Activated CD4-positive, alpha-beta memory T cell treated with anti-CD3 and anti-CD28 coated beads, Interleukin-2, amount 10 ng/mL, durations not matched to agents 7 days and 5 days (primary cell): Measurements from ENCODE around the gene RTCB. TPM values are rescaled to one million over a fixed set of nuclear protein-coding genes. Genes with fewer than 3 reads are reported as not detected.

Experiments used
- CTCF ChIA-PET: fragments of 350-600 bp; sonication (Branson Sonifier 250); formaldehyde crosslinking; loops from one replicate; lab custom pipeline; 2021; ENCODE audit warnings: antibody characterized with exemption, inconsistent platforms; lab: Charles Lee
- POLR2A ChIA-PET: fragments of 350-600 bp; sonication (Branson Sonifier 250); formaldehyde crosslinking; loops from one replicate; lab custom pipeline; 2021; ENCODE audit warnings: antibody characterized with exemption; lab: Charles Lee
- DNase-seq: peaks from one replicate; pipeline ENCODE4 v3.0.0-alpha.2; 2020
- H3K27ac Mint-ChIP-seq: one replicate; pipeline ENCODE4 v1.8.0; 2021; ENCODE audit warnings: mild to moderate bottlenecking, mixed read lengths
- H3K27me3 Mint-ChIP-seq: one replicate; pipeline ENCODE4 v1.8.0; 2021; ENCODE audit warnings: mixed read lengths
- H3K36me3 Mint-ChIP-seq: one replicate; pipeline ENCODE4 v1.8.0; 2021; ENCODE audit warnings: low read depth, mixed read lengths
- H3K4me1 Mint-ChIP-seq: one replicate; pipeline ENCODE4 v1.8.0; 2021; ENCODE audit warnings: mixed read lengths
- H3K4me3 Mint-ChIP-seq: one replicate; pipeline ENCODE4 v1.8.0; 2021; ENCODE audit warnings: mild to moderate bottlenecking, mixed read lengths
- H3K9me3 Mint-ChIP-seq: one replicate; pipeline ENCODE4 v1.8.0; 2021; ENCODE audit warnings: mixed read lengths
- total RNA-seq, 2 experiments: library from RNA; stranded (reverse); gene quantifications; one replicate each; pipeline ENCODE4 v1.2.3, GENCODE V29; 2021

RTCB gene
- 10 to 100 TPM; 58.3 to 61.6 TPM for total RNA-seq

DNA sequence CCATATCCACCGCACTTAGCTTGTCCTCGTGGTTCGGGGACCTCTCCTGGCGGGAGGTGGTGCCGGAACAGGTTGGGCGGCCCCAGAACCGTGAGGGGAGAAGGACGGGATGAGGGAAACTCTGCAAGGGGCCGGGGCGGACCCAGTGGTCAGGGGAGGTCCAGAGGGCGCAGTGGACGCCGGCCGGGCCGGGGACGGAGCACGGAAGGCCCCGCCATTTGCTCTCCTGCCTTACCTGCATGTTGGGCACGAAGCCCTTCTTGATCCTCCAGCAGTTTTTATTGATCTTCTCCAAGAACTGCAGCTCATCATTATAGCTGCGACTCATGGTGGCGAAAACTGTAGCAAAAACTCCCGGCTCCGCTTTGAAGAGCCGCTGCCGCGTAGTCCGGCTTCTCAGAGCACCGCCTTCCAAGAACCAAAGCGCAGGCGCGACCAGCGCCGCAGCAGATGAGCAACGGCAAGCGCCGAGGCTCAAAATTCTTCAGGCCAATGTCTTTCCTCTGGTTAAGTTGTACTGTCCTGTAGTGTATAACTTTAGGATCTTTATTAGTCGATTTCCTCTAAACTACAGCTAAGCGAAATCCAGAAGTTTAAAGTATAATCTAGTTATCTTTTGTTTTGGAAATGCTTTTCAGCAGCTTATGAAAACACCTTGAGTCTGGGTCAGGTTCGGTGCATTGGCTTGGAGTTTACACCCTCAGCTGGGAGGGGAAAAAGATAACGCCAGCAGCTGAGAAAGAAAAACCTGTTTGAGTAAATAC, at the start of gene RTCB:
Gene RTCB (minus strand): TSS at position 419 of the 764 bp plus-strand sequence. CDS start 91 bp downstream, at position 328.
- peaks cover 32% of the 10 kb centered on the region for H3K36me3 Mint-ChIP-seq
- H3K4me3 Mint-ChIP-seq: peak within 1 kb of the TSS; percentile 96
- POLR2A ChIA-PET: interaction anchor here (0.6 to 3.8 kb wide), 9 partner anchors 10 to 1205 kb away, joined by 3 to 54 read pairs (median 3); partner anchors contain the start of gene FBXO7

DNA sequence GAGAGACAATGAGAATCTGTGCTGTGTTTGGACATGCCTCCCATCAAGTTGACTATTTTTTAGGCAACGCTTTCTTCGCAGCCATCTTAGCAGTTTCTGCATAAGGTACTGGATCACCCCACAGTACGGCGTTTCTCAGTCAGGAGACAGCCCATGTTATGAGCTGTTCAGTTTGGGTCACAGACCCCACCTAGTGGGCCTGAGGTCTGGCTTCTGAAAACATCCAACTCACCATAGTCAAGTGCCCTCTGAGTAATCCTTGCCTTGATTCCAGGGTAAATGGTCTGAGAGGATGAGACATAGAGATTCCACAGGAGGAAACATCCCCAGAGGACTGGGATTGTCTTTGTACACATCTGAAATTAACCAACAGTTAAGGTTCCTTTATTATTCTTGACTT, 45.0 kb upstream of the RTCB start:
- POLR2A ChIA-PET: no interaction called here
- Mint-ChIP-seq H3K4me1 (no peaks in the 10 kb centered on the region), H3K27ac (no peak overlapping the region), H3K4me3 (no peak overlapping the region), H3K36me3 (no peaks in the 10 kb centered on the region), H3K9me3 (no peaks in the 10 kb centered on the region), H3K27me3 (peaks cover 37% of the 10 kb centered on the region)
- CTCF ChIA-PET: no interaction called here
- no peak for DNase-seq

More for the DNA sequence above, at the start of gene RTCB:
- CTCF ChIA-PET: interaction anchor here (0.9 to 3.1 kb wide), 10 partner anchors 11 to 269 kb away, joined by 3 to 38 read pairs (median 6); partner anchors contain the start of gene FBXO7
- Mint-ChIP-seq H3K9me3 (no peaks in the 10 kb centered on the region), H3K4me1 (peaks cover 54% of the 10 kb centered on the region), H3K27ac (peak within 1 kb of the TSS; percentile 87), H3K27me3 (peaks cover 6% of the 10 kb centered on the region)
- peak; percentile 93 for DNase-seq

DNA sequence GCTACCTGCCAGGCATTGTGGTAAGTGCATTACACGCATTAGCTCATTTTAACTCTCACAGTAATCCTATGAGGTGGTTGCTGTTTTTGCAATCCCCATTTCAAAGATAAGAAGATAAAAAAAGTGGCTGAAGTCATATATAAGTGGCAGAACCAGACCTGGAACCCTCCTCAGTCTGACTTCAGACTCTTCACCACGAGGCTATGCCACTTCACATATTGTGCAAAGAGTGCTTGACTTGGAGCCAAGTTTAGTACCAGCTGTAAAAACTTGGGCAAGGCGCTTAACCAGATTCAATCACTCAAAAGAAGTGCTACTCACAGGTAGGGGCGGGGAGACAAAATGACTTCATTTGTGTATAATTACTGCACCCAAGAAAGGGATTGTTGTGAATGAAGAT, 36.9 kb upstream of the RTCB start:
- H3K36me3 Mint-ChIP-seq: no peaks in the 10 kb centered on the region
- POLR2A ChIA-PET: no interaction called here
- H3K4me1 Mint-ChIP-seq: no peaks in the 10 kb centered on the region

DNA sequence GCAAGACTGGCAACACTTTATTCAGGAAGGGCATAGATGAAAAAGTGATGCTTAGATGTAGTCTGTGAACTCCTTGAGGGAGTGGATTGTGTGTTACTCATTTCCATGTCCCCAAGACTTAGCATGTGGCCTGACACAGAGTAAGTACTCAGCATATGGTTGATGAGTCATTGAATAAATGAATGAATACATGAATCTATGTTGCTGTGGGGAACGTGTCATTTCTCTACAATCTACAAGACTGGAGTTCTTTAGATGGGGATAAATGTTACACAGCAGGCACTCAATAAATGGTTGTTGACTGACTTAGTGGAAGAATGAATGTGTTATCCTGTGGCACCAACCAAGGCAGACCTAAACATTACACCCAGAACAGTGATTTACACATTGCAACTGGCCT, 34.3 kb upstream of the RTCB start:
- ChIA-PET POLR2A (no interaction called here), CTCF (no interaction called here)
- H3K4me3 Mint-ChIP-seq: no peak overlapping the region
- DNase-seq: no peak
- no peaks in the 10 kb centered on the region for H3K36me3 Mint-ChIP-seq
- no peaks in the 10 kb centered on the region for H3K9me3 Mint-ChIP-seq
- H3K4me1 Mint-ChIP-seq: no peaks in the 10 kb centered on the region
- H3K27ac Mint-ChIP-seq: no peak overlapping the region
- peaks cover 8% of the 10 kb centered on the region for H3K27me3 Mint-ChIP-seq

More for the DNA sequence above, 36.9 kb upstream of the RTCB start:
- Mint-ChIP-seq H3K27me3 (peaks cover 8% of the 10 kb centered on the region), H3K4me3 (no peak overlapping the region), H3K27ac (no peak overlapping the region), H3K9me3 (no peaks in the 10 kb centered on the region)
- CTCF ChIA-PET: no interaction called here
- no peak for DNase-seq

DNA sequence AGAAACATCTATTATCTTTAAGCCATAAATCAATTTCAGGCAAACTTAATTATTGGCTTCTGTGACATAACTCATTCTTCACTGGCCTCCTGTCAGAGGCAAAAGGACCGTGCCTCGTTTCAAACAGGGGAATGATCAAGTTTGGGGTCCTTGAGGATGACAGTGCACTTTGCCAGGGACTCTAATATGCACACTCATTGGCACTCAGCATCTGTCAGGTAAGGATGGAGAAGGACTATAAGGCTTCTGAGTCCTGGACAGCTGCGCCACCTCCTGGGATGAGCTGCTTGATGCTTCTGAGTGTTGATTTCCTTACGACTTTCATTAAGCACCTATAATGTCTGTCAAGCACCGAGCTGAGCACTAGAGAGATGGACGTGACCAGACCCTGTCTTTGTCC, 32.0 kb upstream of the RTCB start:
- no peaks in the 10 kb centered on the region for H3K9me3 Mint-ChIP-seq
- H3K36me3 Mint-ChIP-seq: no peaks in the 10 kb centered on the region
- H3K27me3 Mint-ChIP-seq: peaks cover 5% of the 10 kb centered on the region
- CTCF ChIA-PET: interaction anchor here (0.8 to 1.1 kb wide), 3 partner anchors 10 to 54 kb away, joined by 3 read pairs; partner anchors contain the start of gene RTCB
- H3K4me1 Mint-ChIP-seq: no peaks in the 10 kb centered on the region
- peak; percentile 19 for DNase-seq
- no peak overlapping the region for H3K4me3 Mint-ChIP-seq
- POLR2A ChIA-PET: interaction anchor here (1.8 kb wide), 1 partner anchor 31 kb away, joined by 3 read pairs; the partner anchor contains the start of gene FBXO7
- no peak overlapping the region for H3K27ac Mint-ChIP-seq

DNA sequence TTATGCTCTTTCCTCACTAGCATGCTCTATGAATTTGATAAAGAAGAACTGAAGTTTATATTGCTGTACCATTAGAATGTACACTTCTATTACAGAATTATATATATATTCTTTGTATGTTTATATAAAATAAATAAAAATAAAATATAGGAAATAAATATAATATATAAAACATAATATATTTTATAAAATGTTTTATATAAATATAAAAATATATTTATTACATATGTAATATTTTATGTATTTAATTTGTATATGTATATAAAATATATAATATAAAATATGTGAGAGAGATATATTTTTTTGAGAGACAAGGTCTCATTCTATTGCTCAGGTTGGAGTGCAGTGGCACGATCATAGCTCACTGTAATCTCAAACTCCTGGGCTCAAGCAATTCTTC, 18.3 kb upstream of the RTCB start:
- H3K27ac Mint-ChIP-seq: no peak overlapping the region
- POLR2A ChIA-PET: no interaction called here

DNA sequence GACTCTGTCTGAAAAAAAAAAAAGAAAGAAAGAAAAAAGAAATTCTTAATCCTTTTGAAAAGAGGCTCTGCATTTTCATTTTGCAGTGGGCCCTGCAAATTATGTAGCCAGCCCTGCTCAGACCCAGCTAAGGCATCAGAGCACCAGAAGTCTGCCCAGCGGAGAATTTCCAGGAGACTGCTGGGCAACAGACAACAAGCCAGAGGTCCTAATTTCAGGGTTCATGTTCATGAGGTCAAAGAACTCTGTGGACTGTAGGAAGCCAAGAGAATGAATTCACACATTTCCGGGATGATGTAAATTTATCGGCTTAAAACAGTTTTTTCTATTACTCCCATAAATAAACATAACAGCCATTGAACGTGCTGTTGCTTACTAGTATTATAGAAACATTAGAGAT, 14.8 kb upstream of the RTCB start:
- POLR2A ChIA-PET: no interaction called here

More for the DNA sequence above, 18.3 kb upstream of the RTCB start:
- DNase-seq: no peak
- CTCF ChIA-PET: interaction anchor here (1.2 kb wide), 1 partner anchor 44 kb away, joined by 3 read pairs; no protein-coding TSS in a partner anchor
- Mint-ChIP-seq H3K27me3 (peaks cover 14% of the 10 kb centered on the region), H3K4me1 (peaks cover 7% of the 10 kb centered on the region), H3K36me3 (no peaks in the 10 kb centered on the region), H3K9me3 (no peaks in the 10 kb centered on the region), H3K4me3 (no peak overlapping the region)

DNA sequence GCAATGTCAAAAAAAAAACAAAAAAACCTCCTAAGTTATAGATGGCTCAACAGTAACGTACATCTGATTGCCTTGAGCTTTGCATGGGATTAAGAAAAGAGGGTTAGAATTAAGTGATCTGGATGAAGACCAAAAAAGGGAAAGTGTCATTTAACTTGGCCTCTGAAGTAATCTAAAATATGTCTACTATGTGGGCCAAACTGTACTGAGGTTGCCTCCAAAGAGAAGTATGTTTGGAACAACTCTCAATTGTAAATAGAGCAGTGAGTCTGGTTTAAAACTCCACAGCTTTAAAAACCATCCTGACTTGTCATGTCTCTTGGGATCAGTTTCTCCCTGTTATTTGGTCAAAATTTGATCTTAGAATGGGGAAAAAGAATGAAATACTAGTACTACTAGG, 11.6 kb upstream of the RTCB start:
- Mint-ChIP-seq H3K4me1 (peaks cover 7% of the 10 kb centered on the region), H3K27ac (no peak overlapping the region), H3K9me3 (no peaks in the 10 kb centered on the region), H3K36me3 (no peaks in the 10 kb centered on the region), H3K4me3 (no peak overlapping the region), H3K27me3 (peaks cover 33% of the 10 kb centered on the region)
- ChIA-PET CTCF (interaction anchor here (1.2 kb wide), 1 partner anchor 11 kb away, joined by 4 read pairs; the partner anchor contains the start of gene RTCB), POLR2A (no interaction called here)
- DNase-seq: no peak

More for the DNA sequence above, 14.8 kb upstream of the RTCB start:
- H3K4me1 Mint-ChIP-seq: peaks cover 7% of the 10 kb centered on the region
- H3K27ac Mint-ChIP-seq: no peak overlapping the region
- peaks cover 26% of the 10 kb centered on the region for H3K27me3 Mint-ChIP-seq
- CTCF ChIA-PET: no interaction called here
- no peak for DNase-seq
- H3K36me3 Mint-ChIP-seq: no peaks in the 10 kb centered on the region
- H3K4me3 Mint-ChIP-seq: no peak overlapping the region
- no peaks in the 10 kb centered on the region for H3K9me3 Mint-ChIP-seq

DNA sequence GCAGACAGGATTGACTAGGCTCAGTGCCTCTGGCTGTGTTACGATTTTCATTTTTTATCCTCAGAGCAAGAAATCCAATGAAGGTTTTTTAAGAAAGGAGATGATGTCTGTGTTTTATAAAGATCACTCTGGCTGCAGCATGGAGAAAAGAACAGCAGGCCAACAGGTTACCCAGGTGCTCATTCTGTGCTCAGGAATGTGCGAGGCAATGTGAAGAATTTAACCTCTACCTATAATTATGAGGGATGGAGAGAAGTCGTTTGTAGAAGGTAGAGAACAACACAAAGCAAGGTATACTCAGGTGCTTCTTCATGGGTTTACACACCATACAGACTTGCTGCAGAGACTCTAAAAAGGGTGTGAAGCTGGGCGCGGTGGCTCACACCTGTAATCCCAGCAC, 10.0 kb upstream of the RTCB start:
- POLR2A ChIA-PET: no interaction called here
- CTCF ChIA-PET: no interaction called here

DNA sequence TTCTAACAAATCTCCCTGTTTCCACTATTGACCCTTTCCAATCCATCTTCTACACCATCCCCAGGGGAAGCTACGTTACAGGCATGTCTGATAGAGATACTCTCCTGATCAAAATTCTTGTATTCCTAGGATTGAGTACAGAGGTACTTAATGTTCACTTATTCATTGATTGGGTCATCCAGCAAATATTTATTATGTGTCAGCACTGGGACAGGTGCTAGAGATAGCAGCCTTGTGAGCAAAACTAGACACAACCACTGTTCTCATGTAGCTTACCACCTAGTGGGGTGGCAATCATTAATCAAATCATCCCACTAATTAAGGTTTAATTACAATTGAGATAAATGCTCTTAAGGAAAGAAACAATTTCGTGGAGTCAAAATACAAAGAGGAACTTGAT, 9.4 kb upstream of the RTCB start:
- Mint-ChIP-seq H3K27me3 (peaks cover 40% of the 10 kb centered on the region), H3K27ac (no peak overlapping the region), H3K36me3 (no peaks in the 10 kb centered on the region), H3K4me3 (no peak overlapping the region), H3K9me3 (no peaks in the 10 kb centered on the region), H3K4me1 (no peaks in the 10 kb centered on the region)
- DNase-seq: no peak
- ChIA-PET CTCF (no interaction called here), POLR2A (interaction anchor here (0.9 kb wide), 1 partner anchor 13 kb away, joined by 3 read pairs; no protein-coding TSS in a partner anchor)

More for the DNA sequence above, 10.0 kb upstream of the RTCB start:
- Mint-ChIP-seq H3K9me3 (no peaks in the 10 kb centered on the region), H3K4me3 (no peak overlapping the region), H3K36me3 (no peaks in the 10 kb centered on the region), H3K27ac (no peak overlapping the region), H3K4me1 (no peaks in the 10 kb centered on the region), H3K27me3 (peaks cover 37% of the 10 kb centered on the region)
- DNase-seq: no peak

DNA sequence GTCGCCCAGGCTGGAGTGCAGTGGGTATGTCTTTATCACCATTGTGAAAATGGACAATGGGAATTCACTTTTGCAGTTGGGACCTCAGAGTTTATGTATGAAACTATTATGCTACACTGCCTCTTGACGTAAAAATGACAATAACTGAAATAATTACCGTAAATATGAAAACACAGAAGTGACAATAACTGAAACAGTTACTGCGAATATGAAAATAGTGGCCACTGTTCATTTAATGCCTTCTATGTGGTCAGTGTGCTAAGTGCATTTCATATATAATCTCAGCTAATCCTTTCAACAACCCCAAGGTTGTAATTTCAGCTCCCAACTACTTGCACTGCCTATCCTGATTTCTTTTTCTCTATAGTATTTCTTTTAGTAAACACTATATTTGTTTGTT, 5.9 kb upstream of the RTCB start:
- CTCF ChIA-PET: interaction anchor here (1.1 kb wide), 1 partner anchor 57 kb away, joined by 3 read pairs; the partner anchor contains the start of gene FBXO7
- H3K4me1 Mint-ChIP-seq: peaks cover 4% of the 10 kb centered on the region
- H3K9me3 Mint-ChIP-seq: no peaks in the 10 kb centered on the region
- H3K36me3 Mint-ChIP-seq: no peaks in the 10 kb centered on the region
- POLR2A ChIA-PET: no interaction called here
- peaks cover 30% of the 10 kb centered on the region for H3K27me3 Mint-ChIP-seq
- H3K27ac Mint-ChIP-seq: no peak overlapping the region
- DNase-seq: no peak
- H3K4me3 Mint-ChIP-seq: no peak overlapping the region

DNA sequence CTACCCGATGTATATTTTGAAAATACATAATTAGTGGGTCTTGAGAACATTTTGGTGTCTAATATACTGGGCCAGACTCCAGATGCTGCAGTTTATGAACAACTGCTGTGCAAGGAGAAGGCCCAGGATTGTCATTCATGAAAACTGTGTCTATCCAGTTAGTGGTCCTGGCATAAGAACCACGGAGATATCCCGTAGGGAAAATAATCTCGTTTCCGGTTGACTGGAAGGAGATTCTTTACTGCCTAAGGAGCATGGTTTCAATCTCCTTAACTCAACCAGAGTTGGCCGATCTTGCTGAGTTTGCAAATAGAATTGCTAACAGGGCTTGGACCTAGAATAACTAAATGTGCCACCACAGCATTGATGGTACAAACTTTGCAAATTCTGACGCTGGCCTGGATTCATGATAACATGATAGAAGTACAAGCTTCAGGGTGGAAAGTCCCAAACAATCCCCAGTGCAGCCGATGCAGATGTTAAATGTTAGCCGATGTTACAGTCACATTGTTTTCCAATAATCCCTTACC, 4.6 kb upstream of the RTCB start:
- ChIA-PET POLR2A (no interaction called here), CTCF (no interaction called here)

DNA sequence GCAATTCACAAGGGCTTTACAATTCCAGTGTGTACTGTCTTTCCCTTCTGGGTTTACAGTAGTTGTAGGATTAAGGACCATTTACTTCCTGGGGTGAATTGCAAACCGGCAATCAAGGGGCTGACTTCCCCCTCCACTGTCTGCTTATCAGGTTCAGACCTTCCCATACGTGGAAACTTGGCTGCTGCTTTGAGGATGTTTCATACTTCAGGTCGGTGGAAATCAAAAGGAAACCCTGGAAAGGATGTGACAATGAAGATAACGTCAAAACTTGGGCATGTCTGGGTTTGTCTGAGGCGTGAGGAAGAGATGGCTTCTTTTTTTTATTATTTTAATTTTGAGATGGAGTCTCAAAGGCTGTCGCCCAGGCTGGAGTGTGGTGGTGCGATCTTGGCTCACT, 2.1 kb upstream of the RTCB start:
- Mint-ChIP-seq H3K4me3 (no peak overlapping the region), H3K36me3 (peaks cover 11% of the 10 kb centered on the region), H3K4me1 (peaks cover 33% of the 10 kb centered on the region), H3K27ac (no peak overlapping the region), H3K9me3 (no peaks in the 10 kb centered on the region), H3K27me3 (peaks cover 12% of the 10 kb centered on the region)
- POLR2A ChIA-PET: no interaction called here
- no peak for DNase-seq
- CTCF ChIA-PET: no interaction called here

More for the DNA sequence above, 4.6 kb upstream of the RTCB start:
- peaks cover 2% of the 10 kb centered on the region for H3K36me3 Mint-ChIP-seq
- H3K9me3 Mint-ChIP-seq: no peaks in the 10 kb centered on the region
- H3K4me1 Mint-ChIP-seq: peaks cover 14% of the 10 kb centered on the region
- DNase-seq: no peak
- no peak overlapping the region for H3K4me3 Mint-ChIP-seq
- peaks cover 17% of the 10 kb centered on the region for H3K27me3 Mint-ChIP-seq
- H3K27ac Mint-ChIP-seq: no peak overlapping the region
